K562 (cell line): ENCODE results near the gene TCF12.

Experiments used
- CCNT2 ChIP-seq: IDR thresholded peaks from 2 replicates; pipeline ENCODE4 v1.6.1; 2011; ENCODE audit warnings: borderline replicate concordance, low read depth, mild to moderate bottlenecking, moderate library complexity, mixed read lengths, low read length; ENCODE audit not compliant: insufficient read length; ENCODE audit errors: extremely low read depth
- KDM4B ChIP-seq, 2 experiments: fragments of 450-650 bp in 1 of 2; sonication (generic) in 1 of 2; IDR thresholded peaks; 2 replicates each; pipeline ENCODE4 v1.6.1; 2016 to 2017; ENCODE audit warnings: borderline replicate concordance in 2 of 2, antibody characterized with exemption in 1 of 2, low read depth in 1 of 2, mild to moderate bottlenecking in 1 of 2
- TCF7L2 ChIP-seq: fragments of 150-350 bp; IDR thresholded peaks from 2 replicates; pipeline ENCODE4 v1.6.1; 2016; ENCODE audit warnings: low read depth, mild to moderate bottlenecking, low read length, moderate library complexity
- TF ChIP-seq, protein P1 (sequence below): sonication (generic); formaldehyde crosslinking; IDR thresholded peaks from 2 replicates; pipeline ENCODE4 v1.8.1; 2023; ENCODE audit warnings: mild to moderate bottlenecking, missing genetic modification reagents
- TF ChIP-seq, protein P2 (sequence below): fragments of 250-450 bp; sonication (Bioruptor Pico); IDR thresholded peaks from 2 replicates; pipeline ENCODE4 v1.5.0; 2020; ENCODE audit warnings: mild to moderate bottlenecking, borderline replicate concordance

DNA sequence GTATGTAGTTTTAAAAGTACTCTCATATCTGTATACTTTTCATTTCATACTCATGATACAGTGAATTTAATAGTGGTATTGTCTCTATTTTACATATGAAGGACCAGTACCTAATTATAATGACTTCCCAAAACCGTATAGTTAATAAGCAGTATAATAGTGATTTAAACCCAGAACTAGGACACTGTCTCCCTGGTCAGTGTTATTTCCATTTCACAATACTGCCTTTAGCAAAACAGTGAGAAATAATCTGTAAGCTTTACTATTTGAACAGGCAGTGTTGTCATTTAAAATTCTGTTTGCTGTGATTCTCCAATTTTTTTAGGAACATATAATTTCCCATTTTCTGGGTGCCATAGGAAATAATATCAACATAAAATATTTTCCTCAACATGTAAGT is 116.2 kb downstream of the TCF12 start:
- TF ChIP-seq, protein P1, sequence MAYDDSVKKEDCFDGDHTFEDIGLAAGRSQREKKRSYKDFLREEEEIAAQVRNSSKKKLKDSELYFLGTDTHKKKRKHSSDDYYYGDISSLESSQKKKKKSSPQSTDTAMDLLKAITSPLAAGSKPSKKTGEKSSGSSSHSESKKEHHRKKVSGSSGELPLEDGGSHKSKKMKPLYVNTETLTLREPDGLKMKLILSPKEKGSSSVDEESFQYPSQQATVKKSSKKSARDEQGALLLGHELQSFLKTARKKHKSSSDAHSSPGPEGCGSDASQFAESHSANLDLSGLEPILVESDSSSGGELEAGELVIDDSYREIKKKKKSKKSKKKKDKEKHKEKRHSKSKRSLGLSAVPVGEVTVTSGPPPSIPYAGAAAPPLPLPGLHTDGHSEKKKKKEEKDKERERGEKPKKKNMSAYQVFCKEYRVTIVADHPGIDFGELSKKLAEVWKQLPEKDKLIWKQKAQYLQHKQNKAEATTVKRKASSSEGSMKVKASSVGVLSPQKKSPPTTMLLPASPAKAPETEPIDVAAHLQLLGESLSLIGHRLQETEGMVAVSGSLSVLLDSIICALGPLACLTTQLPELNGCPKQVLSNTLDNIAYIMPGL (CRISPR knock-in tag) = no peak
- TF ChIP-seq TCF7L2 (no peak), CCNT2 (no peak), KDM4B (IDR thresholded peaks at IDR 0.05; ENCODE audit: borderline replicate concordance in 2 of 2, low read depth in 1 of 2) (no peak)
- TF ChIP-seq, protein P2, sequence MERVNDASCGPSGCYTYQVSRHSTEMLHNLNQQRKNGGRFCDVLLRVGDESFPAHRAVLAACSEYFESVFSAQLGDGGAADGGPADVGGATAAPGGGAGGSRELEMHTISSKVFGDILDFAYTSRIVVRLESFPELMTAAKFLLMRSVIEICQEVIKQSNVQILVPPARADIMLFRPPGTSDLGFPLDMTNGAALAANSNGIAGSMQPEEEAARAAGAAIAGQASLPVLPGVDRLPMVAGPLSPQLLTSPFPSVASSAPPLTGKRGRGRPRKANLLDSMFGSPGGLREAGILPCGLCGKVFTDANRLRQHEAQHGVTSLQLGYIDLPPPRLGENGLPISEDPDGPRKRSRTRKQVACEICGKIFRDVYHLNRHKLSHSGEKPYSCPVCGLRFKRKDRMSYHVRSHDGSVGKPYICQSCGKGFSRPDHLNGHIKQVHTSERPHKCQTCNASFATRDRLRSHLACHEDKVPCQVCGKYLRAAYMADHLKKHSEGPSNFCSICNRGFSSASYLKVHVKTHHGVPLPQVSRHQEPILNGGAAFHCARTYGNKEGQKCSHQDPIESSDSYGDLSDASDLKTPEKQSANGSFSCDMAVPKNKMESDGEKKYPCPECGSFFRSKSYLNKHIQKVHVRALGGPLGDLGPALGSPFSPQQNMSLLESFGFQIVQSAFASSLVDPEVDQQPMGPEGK (CRISPR knock-in tag) = no peak
